ENCODE results near the gene PRKCB. TPM values are rescaled to one million over a fixed set of nuclear protein-coding genes. Genes with fewer than 3 reads are reported as not detected.

Gene PRKCB
- total RNA-seq, 4 donors from 2014 or later: 2.0 to 8.6 (median 4.0) TPM

DNA sequence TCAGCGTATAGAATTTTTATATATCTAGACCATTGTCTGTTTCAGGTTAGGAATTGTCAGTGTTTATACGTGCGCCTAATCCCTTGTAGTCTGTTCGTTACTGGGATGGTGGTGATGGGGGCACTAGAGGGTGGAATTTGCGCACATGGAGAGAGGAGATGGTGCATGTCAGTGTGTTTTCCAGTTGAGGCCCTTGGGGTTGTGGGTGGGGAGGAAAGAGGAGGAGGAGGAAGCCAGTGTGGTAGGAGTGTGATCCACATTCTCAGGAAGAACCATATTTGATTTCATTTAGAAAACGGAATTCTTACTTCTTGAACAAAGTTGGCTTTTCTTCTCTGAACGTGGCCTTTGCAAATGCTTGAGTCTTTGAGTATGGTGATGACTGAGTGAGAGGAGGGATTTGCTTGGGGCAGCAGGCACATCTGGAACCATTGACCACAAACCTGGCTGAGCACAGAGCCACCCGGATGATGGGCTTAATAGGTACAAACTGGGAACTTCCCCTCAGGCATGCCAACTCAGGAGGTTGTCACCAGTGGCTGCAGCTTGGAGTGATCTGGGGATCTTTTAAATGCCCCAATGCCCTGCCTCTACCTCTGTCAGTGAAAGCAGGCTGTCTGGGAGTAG is 98.9 kb downstream of the PRKCB start:
- TF ChIP-seq POLR2A (IDR thresholded peaks at IDR 0.05): no peak
- TF ChIP-seq, protein P1, sequence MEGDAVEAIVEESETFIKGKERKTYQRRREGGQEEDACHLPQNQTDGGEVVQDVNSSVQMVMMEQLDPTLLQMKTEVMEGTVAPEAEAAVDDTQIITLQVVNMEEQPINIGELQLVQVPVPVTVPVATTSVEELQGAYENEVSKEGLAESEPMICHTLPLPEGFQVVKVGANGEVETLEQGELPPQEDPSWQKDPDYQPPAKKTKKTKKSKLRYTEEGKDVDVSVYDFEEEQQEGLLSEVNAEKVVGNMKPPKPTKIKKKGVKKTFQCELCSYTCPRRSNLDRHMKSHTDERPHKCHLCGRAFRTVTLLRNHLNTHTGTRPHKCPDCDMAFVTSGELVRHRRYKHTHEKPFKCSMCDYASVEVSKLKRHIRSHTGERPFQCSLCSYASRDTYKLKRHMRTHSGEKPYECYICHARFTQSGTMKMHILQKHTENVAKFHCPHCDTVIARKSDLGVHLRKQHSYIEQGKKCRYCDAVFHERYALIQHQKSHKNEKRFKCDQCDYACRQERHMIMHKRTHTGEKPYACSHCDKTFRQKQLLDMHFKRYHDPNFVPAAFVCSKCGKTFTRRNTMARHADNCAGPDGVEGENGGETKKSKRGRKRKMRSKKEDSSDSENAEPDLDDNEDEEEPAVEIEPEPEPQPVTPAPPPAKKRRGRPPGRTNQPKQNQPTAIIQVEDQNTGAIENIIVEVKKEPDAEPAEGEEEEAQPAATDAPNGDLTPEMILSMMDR (IDR thresholded peaks at IDR 0.05): no peak
- 84 to 86% methylated on average over 8 of the region's 8 CpGs for WGBS, 2 donors
- H3K9me3 ChIP-seq: no peaks in the 10 kb centered on the region
- H3K36me3 ChIP-seq: no peaks in the 10 kb centered on the region
- no peak overlapping the region for H3K4me3 ChIP-seq (replicated peaks in 1 of 3)
- H3K4me1 ChIP-seq: no peaks in the 10 kb centered on the region
- no peak for DNase-seq
- no peaks in the 10 kb centered on the region for H3K27me3 ChIP-seq
- intact Hi-C loops (cut with DNase I): no loop called here
- no peak overlapping the region for H3K27ac ChIP-seq

DNA sequence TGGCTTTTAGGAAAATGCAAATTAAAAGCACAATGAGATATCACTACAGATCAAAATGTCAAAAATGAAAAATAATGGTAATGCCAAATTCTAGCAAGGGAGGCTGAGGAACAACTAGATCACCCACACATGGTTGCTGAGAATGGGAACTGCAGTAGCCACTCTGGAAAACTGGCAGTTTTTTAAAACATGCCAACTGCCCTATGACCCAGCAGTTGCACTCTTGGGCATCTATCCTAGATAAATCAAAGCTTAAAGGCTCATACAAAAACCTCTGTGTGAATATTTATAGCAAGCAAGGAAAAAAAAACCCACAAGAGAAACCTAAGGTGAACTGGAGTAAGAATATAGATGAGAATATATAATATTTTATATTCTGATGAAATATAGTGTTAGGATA is 104.3 kb downstream of the PRKCB start:
- no peak for DNase-seq
- H3K4me1 ChIP-seq: no peaks in the 10 kb centered on the region
- no peak for TF ChIP-seq POLR2A (IDR thresholded peaks at IDR 0.05)
- TF ChIP-seq, protein P1 (IDR thresholded peaks at IDR 0.05): no peak
- no peaks in the 10 kb centered on the region for H3K36me3 ChIP-seq
- no peaks in the 10 kb centered on the region for H3K27me3 ChIP-seq
- intact Hi-C loops (cut with DNase I): no loop called here
- H3K4me3 ChIP-seq (replicated peaks in 1 of 3): no peak overlapping the region
- H3K27ac ChIP-seq: no peak overlapping the region
- H3K9me3 ChIP-seq: no peaks in the 10 kb centered on the region

DNA sequence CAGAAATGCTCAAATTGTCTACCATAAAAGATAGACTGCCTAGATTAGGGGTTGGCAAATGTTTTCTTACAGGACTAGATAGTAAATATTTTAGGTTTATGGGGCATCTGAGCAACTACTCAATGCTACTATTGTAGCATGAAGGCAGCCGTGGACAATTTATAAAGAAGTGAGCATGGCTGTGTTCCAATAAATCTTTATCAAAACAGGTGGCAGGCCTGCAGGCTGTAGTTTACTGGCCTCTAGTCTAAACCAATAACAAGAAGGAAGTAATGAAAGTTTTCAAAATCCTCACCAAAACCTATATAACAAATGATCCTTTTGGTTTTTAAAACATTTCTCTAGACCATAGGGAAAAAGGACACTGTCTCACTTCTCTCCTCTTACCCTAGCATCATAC is 105.2 kb downstream of the PRKCB start:
- intact Hi-C loops (cut with DNase I): no loop called here

DNA sequence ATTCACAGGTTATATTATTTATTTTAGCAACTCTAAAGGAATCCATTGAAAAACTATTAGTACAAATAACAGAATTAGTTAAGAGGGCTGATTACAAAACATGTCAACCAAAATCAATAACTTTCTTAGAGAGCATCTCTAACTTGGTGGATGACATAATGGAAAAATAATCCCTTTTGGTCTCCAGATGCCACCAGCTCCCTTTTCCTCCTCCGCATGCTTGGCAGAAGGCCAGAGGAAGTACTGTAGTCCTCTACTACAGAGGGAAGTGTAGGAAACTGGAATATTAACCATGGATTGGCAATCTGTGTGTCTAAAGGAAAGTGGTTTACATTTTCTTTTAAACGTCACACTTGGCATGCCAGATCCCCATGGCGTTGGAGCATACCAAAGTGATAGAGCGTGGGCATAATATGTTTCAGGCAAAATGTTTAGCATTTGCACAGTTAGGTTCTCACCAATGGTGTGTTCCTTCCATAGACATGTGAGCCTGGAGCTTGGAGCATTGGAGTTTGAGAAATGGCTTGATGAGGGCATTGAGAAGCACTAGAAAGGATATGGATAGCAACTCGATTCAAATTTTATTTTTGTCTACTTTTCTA is 106.3 kb downstream of the PRKCB start:
- no peaks in the 10 kb centered on the region for H3K36me3 ChIP-seq
- intact Hi-C loops (cut with DNase I): no loop called here
- no peaks in the 10 kb centered on the region for H3K27me3 ChIP-seq
- TF ChIP-seq, protein P1 (IDR thresholded peaks at IDR 0.05): no peak
- TF ChIP-seq POLR2A (IDR thresholded peaks at IDR 0.05): no peak
- 72 to 73% methylated on average over 5 of the region's 5 CpGs for WGBS, 2 donors
- no peaks in the 10 kb centered on the region for H3K9me3 ChIP-seq
- DNase-seq: no peak
- H3K4me1 ChIP-seq: no peaks in the 10 kb centered on the region
- H3K4me3 ChIP-seq (replicated peaks in 1 of 3): no peak overlapping the region
- no peak overlapping the region for H3K27ac ChIP-seq

More for the DNA sequence above, 105.2 kb downstream of the PRKCB start:
- TF ChIP-seq POLR2A (IDR thresholded peaks at IDR 0.05): no peak
- TF ChIP-seq, protein P1 (IDR thresholded peaks at IDR 0.05): no peak
- no peaks in the 10 kb centered on the region for H3K9me3 ChIP-seq
- 55 to 70% methylated on average over 1 of the region's 1 CpG for WGBS, 2 donors
- no peaks in the 10 kb centered on the region for H3K36me3 ChIP-seq
- no peak overlapping the region for H3K4me3 ChIP-seq (replicated peaks in 1 of 3)
- no peak overlapping the region for H3K27ac ChIP-seq
- H3K27me3 ChIP-seq: no peaks in the 10 kb centered on the region
- DNase-seq: no peak
- H3K4me1 ChIP-seq: no peaks in the 10 kb centered on the region

DNA sequence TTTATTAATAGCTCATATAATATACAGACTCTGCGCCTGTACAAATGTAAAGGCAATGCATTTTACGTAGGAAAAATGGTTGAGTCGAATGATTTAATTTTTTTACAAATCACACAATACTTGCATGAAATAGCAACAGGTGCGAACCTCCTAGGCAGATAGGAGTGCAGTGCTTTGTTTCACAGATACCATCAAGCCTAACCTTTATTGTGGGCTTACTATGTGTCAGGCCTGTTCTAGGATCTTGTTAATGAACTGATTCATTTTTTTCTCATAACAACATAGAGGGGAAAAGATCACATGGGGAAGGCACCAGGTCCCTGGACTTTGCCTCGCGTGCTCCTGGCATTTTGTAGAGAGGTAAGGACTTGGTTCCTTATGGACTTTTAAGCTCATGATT is 107.8 kb downstream of the PRKCB start:
- intact Hi-C loops (cut with DNase I): no loop called here
- no peaks in the 10 kb centered on the region for H3K4me1 ChIP-seq
- H3K27ac ChIP-seq: no peak overlapping the region
- H3K36me3 ChIP-seq: no peaks in the 10 kb centered on the region
- 80 to 90% methylated on average over 6 of the region's 6 CpGs for WGBS, 2 donors
- no peaks in the 10 kb centered on the region for H3K27me3 ChIP-seq
- no peak for DNase-seq
- H3K9me3 ChIP-seq: no peaks in the 10 kb centered on the region
- no peak for TF ChIP-seq POLR2A (IDR thresholded peaks at IDR 0.05)
- TF ChIP-seq, protein P1 (IDR thresholded peaks at IDR 0.05): no peak
- no peak overlapping the region for H3K4me3 ChIP-seq (replicated peaks in 1 of 3)

Measured in thyroid gland (tissue), 4 donors.